ENCODE measurements around the gene GTF3A.

- TF ChIP-seq CTCF (IDR thresholded peaks at IDR 0.05; ENCODE audit: borderline replicate concordance, extremely low read depth, low read length, poor library complexity, severe bottlenecking) = no peak
- TF ChIP-seq EZH2 (IDR thresholded peaks at IDR 0.05; ENCODE audit: borderline replicate concordance, low read depth, low read length, severe bottlenecking) = no peak
These were observed 50.4 kb downstream of the GTF3A start for GRCh38 chr13:27474751-27475268.

Data from DND-41 (cell line).